ENCODE results near the gene TMEM108.

TMEM108 gene

GRCh38 chr3:133236901-133237300 is 198.7 kb downstream of the TMEM108 start:
- no peak for DNase-seq (ENCODE audit: low read depth)

GRCh38 chr3:133237380-133237779 is 199.2 kb downstream of the TMEM108 start:
- no peak for DNase-seq (ENCODE audit: low read depth)

GRCh38 chr3:133238015-133238414 is 199.8 kb downstream of the TMEM108 start:
- DNase-seq (ENCODE audit: low read depth): no peak

- DNase-seq (ENCODE audit: low read depth): no peak
Measured at GRCh38 chr3:133246119-133246518, 207.9 kb downstream of the TMEM108 start.

GRCh38 chr3:133246773-133247172 is 208.6 kb downstream of the TMEM108 start:
- DNase-seq (ENCODE audit: low read depth): no peak

GRCh38 chr3:133248389-133248788 is 210.2 kb downstream of the TMEM108 start:
- no peak for DNase-seq (ENCODE audit: low read depth)

- no peak for DNase-seq (ENCODE audit: low read depth)
Measured at GRCh38 chr3:133249490-133249889, 211.3 kb downstream of the TMEM108 start.

GRCh38 chr3:133254151-133254550 is 216.0 kb downstream of the TMEM108 start:
- no peak for DNase-seq (ENCODE audit: low read depth)

GRCh38 chr3:133254716-133255115 is 216.5 kb downstream of the TMEM108 start:
- no peak for DNase-seq (ENCODE audit: low read depth)

GRCh38 chr3:133256787-133257483 is 218.7 kb downstream of the TMEM108 start:
- no peak for DNase-seq (ENCODE audit: low read depth)

GRCh38 chr3:133258358-133258757 is 220.2 kb downstream of the TMEM108 start:
- DNase-seq (ENCODE audit: low read depth): no peak

GRCh38 chr3:133259767-133260166 is 221.6 kb downstream of the TMEM108 start:
- DNase-seq (ENCODE audit: low read depth): no peak

GRCh38 chr3:133262333-133262732 is 224.1 kb downstream of the TMEM108 start:
- no peak for DNase-seq (ENCODE audit: low read depth)

GRCh38 chr3:133264920-133265319 is 226.7 kb downstream of the TMEM108 start:
- no peak for DNase-seq (ENCODE audit: low read depth)

GRCh38 chr3:133268726-133269134 is 230.5 kb downstream of the TMEM108 start:
- DNase-seq (ENCODE audit: low read depth): no peak

- no peak for DNase-seq (ENCODE audit: low read depth)
Measured at GRCh38 chr3:133269393-133269792, 231.2 kb downstream of the TMEM108 start.

GRCh38 chr3:133270631-133271030 is 232.4 kb downstream of the TMEM108 start:
- DNase-seq (ENCODE audit: low read depth): no peak

GRCh38 chr3:133271042-133271441 is 232.9 kb downstream of the TMEM108 start:
- DNase-seq (ENCODE audit: low read depth): no peak

- DNase-seq (ENCODE audit: low read depth): no peak
Measured at GRCh38 chr3:133271539-133271938, 233.3 kb downstream of the TMEM108 start.

- DNase-seq (ENCODE audit: low read depth): no peak
Measured at GRCh38 chr3:133273346-133273745, 235.2 kb downstream of the TMEM108 start.

GRCh38 chr3:133274477-133274876 is 236.3 kb downstream of the TMEM108 start:
- no peak for DNase-seq (ENCODE audit: low read depth)

- no peak for DNase-seq (ENCODE audit: low read depth)
Measured at GRCh38 chr3:133276594-133276993, 238.4 kb downstream of the TMEM108 start.

- DNase-seq (ENCODE audit: low read depth): no peak
Measured at GRCh38 chr3:133277813-133278212, 239.6 kb downstream of the TMEM108 start.
